GDM1 (cell line): Measurements from ENCODE around the gene ELP1.

Experiments used
- DNase-seq: peaks from one replicate; lab custom pipeline; 2025; lab: John Stamatoyannopoulos, UW

Gene ELP1

DNA sequence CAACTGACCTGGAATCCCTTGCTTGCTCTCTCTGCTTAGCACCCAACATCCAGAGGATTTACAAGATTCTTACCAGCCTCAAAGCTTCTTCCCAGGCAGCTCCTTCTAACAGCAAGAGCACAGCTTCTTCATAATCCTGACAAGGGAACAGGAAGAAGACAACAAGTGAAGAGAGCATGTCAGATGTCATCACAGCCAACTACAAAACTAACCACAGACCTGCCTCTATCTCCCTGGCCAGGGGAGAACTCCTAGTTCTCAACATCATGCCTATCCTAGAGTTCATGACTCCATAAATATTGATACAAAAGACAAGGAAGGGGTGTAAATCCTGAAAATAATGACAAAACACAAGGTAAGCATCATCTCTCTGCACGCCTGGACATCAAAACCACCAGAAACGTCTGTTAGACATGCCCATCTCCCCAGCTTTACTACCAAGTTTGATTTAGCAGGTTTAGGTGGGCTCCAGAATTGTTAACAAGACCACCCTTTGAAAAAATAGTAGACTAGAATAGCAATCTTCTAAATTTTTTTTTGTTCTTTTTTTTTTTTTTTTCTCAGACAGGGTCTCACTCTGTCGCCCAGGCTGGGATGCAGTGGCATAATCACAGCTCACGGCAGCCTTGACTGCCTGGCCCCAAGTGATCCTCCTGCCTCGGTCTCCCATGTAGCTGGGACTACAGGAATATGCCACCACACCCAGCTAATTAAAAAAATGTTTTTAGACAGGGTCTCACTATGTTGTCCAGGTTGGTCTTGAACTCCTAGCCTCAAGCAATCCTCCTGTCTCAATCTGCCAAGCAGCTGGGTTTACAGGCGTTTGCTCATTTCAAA is 51.7 kb downstream of the ELP1 start:
- no peak for DNase-seq

DNA sequence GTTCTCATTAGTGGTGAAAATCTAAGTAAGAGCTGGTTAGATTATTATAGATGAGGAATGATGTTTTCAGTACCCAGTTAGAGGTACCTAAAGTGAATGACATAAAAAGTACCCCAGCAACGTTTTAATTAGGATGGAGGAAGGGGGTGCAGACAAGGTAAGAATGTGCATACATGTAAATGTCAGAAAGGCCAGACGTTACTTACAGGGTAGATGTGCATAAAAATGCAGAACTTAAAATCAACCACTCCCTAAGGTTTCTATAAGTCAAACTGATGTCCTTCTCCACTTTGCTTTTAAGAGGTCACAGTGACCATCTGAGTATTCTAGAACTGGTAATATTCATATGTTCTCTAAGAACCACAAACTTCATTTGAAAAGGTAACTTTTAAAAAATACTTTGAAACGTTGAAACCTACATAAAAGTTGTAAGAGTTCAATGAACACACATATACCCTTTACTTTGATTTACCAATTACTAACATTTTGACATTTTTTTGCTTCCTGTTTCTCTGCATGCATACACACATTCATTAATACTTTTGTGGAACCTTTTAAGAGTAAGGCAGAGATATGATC is 53.1 kb downstream of the ELP1 start:
- no peak for DNase-seq

DNA sequence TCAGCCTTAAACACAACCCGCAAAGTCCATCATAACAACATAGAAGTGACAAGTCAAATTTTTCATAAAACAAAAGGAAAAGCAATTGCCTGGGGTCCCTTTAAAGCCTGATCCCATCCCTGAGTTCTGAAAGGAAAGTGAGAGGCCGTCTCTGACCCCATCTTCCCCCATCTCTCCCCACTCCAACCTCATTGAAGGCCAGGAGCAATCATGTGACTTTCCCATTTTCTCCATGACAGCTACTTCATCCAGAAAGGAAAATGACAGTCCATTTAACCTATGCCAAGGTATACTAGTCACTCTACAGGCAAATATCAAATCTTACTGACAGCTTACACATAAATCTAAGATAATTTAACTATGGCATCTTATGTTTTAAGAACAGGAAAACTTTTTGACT is 56.4 kb downstream of the ELP1 start:
- no peak for DNase-seq

DNA sequence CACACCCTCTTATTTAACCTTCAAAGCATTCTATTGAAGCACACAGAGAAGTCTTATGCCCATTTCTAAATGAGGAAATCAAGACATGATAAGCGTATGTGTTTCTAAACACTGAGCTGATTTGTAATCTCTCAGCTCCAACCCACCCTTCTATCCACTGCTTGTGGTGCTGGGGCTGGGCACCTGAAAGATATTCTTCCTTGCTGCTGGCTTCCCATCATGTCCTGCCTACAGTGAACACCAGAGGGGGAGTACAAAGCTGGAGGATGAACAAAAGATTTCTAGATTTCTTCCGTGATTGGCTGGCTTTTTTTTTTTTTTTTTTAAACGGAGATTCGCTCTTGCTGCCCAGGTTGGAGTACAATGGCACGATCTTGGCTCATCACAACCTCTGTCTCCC is 57.5 kb downstream of the ELP1 start:
- no peak for DNase-seq

DNA sequence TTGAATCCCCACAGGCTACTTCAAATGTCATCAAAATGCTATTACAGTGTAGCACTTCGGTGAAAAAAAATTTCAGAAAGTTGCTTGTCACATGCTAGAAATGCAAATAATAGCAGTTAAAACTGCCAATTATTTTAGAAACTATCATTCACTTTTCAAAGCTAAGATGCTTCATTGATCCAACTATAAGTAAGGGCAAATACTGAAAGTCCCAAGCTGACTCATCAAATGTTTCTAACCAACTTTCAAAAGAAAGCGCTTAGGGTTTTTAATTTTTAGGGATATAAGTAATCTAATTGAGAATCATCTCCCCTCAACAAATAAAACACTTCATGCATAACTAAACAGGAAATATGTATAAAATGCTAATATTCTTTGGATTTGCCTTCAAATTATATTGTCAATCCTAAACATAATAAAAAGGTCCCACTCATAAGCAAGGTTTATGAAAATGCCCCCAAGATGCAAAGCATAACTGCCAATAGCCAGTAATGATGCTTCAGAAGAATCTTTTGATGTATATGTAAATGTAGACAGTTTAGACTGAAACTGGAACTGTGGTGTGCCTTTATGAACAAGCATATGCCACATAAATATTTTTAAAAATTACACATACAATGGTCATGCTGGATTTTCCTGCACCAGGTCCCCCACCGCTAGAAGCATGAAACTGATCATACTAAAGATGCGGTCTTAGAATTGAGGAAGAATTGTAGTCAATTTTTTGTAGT is 59.7 kb downstream of the ELP1 start:
- DNase-seq: no peak

DNA sequence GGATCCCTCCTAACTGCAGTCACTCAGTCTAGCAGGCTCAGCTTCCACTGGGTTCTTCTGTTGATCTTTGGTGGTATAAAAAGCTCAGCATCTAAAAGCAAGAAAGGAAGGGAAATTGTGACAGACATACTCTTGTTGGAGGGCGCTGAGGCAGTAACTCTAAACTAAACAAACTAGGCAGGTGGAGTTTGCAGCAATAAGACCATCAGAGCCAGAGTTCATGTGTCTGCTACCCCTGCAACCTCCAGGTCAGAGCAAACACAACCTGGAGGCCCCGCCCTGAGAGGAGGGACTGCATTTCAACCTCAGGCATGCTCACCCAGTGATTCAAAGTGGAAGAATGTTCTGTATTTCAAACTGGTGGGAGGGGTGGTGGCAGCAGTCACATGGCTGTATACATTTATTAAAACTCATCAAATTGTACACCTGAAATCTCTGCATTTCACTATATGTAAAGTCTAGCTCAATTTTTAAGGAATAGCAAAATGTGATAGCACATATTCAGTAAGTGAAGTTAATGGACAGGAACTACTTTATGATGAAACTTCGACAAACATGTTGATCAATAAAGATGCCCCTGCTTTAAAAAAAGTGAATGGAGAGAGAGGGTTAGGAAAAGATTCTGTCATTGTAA is 64.7 kb downstream of the ELP1 start:
- no peak for DNase-seq

DNA sequence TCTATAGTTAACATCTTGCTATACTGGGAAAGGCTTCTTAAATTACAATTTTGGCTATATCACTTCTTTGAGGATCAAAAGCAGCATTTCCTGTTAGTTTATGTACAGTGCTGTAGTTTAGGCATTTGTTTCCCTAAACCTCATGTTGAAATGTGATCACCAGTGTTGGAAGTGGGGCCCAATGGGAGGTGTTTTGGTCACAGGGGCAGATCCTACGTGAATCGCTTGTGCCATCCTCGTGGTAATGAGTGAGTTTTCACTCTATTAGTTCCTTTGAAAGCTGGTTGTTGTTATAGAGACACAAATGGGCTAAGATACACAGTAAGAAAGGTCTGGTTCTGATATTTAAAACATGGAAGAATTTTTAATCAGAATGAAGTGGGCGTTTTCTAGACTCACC is 66.1 kb downstream of the ELP1 start:
- DNase-seq: no peak

DNA sequence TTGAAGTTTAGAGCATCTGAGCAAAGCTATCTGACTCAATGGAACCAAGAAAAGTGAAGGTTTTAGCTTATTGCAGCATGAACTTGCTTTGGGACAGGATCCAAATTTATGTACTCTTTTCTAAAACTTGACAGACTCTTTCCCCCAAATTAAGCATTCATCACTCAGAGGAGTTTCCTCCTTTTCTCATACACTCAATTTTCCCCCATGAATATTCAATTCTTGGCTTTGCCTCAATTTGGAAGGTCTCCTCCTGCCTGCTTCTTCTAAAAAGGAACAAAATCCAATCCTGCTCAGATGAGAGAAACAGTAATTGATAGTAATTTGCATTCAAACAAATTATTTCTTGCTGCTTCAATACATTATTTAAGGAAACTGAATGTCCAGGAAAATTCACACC is 66.8 kb downstream of the ELP1 start:
- DNase-seq: no peak

DNA sequence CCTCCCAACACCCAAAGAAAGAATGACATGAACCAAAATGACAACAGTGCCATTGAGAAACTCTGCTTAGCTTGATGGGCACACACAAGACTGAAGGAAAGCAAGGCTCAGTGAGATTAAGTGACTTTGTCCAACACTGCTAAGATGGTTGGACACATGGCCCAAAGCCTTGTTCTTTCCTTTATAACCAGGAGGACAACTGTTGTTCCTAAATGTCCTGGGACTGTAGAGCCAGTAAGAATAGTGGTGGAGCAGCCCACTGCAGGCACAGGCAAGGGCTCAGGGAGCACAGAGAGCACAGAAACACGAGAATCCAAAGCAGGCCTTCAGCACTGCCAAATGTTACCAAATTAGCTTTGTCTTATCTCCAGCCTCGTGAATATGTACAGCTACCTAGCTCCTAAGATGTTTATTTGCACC is 67.9 kb downstream of the ELP1 start:
- DNase-seq: no peak

DNA sequence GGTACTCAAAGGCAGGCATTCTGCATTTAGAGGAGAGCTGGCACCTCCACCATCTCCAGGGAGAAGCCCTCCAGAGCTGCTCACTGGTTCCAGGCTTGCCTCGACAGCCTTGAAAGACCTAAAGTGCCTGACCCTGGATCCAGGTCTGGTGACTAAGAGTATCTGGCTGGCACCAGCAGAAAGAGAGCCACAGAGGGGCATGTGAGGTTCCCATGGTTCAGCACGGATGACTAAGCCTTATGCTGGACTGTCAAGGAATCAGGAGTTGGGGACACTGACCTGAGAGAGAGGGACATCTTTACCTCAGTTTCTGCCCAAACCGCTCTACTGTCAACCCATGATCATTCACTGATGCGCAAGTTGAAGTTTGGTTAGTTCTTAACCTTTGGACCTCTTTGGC is 68.9 kb downstream of the ELP1 start:
- DNase-seq: no peak

DNA sequence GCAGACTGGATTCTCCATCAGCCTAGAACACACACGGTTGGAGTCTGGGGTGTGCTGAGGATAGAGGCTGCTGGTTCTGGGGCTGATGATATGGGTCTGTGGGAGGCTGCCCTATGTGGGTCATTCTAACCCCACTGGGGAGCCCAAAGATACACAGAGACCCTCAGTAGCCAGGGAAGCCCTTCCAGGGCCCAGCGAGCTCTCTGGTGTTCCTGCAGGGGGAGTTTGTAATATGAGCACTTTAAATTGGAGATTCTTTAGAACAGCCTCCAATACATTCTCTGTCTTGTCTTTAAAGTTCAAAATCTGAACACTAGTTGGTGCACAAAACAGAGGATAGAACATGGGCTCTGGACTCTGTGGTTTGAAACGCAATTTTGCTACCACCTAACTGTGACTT is 69.5 kb downstream of the ELP1 start:
- no peak for DNase-seq

DNA sequence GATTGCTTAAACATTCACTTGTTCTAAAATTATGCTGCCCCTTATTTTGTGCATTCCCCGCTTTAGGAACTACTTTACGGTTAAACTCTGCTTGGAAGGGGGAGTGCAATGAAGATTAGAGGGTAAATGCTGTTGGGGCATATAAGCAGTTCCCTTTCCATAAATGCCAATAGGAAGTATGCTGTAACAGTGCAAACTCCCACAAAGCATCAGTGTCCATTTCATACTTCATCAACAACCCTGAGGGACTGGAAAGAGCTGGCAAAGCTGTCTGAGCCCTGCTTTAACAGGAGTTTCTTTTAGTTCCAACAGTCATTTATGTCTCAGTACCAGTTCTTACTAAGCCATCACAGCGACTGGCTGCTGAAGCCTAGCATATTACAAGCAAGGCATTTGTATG is 70.0 kb downstream of the ELP1 start:
- no peak for DNase-seq

DNA sequence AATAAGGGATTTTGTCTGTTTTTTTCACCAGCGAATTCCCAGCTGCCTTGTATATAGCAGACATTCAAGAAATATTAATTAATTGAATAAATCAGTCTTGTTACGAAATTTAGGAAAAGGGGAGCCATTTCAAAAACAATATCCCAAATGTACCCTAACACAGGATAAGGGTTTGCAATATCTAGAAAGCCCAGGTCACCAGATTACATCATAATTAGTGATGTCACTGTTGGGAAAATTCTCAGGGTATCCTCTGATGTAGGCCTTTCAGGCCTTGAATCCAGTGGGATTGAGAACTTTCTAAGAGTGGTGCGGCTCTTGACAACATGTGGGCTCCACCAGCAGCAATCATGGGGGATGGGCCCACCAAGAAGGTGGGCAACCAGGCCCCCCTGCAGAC is 71.9 kb downstream of the ELP1 start, which contains the start of gene ACTL7A:
Gene ACTL7A (plus strand): TSS at position 270 of the 400 bp plus-strand sequence. CDS start 57 bp downstream, at position 327.
- no peak for DNase-seq

DNA sequence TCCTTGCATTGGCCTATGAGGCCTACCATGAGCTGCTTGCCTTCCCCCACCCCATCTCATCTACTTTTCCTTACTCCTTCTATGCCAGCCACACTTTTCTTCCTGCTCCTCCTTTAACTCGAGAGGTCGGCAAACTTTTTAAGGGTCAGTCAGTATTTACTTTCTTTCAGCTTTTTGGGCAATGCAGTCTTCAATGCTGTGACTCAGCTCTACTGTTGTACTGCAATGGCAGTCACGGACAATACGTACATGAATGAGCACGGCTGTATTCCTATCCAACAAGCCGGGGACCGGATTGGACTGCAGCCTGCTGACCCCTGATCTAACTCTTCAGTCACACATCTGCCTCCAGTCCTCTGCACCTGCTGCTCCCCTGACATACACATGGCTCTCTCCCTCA is 72.5 kb downstream of the ELP1 start:
- DNase-seq: no peak

DNA sequence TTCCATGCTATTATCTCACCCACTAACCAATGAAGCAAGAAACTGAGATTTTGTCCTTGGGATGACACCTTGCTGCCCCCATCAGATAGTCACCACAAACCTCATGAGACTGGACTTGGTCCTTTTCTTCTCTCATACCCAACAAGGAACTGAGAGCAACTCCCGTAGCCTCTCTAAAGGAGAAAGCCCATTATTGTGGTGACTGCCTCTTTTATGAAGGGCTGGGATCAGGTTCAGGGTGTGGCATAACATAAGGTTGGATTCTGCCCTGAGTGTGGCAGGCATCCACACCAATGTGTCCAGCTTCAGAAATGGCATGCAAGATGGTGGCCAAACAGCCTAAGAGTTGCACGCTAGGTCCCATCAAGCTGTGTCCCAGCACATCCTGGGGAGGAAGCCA is 73.2 kb downstream of the ELP1 start:
- no peak for DNase-seq

DNA sequence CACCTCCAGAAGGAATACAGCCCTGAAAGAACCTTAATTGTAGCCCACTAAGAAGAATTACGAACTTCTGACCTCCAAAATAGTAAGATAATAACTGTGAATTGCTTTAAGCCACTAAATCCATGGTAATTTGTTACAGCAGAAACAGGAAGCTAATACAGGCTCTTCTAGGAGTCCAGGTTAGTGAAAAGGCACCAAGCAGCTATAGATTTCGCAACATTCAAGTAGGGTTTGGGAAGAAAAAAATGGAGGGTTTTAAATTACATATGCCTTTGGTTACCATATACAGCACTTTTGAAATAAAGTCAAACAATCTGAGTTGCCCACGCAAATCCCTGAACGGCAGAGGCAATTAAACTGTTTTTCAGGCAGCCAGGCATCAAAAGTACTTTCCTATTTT is 73.6 kb downstream of the ELP1 start:
- no peak for DNase-seq

DNA sequence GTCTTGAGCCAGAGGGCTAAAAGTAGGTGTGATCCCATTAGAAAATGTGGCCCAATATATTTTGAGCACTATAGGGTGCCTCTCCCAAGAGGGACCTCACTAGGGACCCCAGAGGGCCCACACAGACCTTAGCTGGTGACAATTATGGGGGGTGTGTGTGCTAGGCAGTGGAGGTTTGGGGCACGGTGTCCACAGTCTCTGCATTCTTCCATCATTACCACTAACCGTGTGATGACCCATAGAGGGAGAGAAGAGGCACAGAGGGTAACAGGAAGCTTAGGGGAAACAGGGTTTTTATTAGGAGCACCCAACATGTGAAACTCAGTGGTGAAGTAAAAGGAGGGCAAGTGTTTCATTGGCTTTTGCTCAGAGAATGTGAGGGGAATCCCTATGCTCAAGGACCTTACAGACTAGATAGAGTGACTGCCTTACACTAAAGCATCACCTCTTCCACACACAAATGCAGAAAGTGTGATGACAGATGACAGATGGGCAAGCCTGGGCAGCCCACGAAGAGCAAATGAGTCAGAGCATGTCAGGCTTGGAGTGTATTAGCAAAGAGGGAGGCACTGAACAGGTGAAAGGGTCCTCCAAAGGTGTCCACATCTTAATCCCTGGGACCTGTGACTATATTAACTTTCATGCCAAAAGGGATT is 74.3 kb downstream of the ELP1 start:
- DNase-seq: no peak

DNA sequence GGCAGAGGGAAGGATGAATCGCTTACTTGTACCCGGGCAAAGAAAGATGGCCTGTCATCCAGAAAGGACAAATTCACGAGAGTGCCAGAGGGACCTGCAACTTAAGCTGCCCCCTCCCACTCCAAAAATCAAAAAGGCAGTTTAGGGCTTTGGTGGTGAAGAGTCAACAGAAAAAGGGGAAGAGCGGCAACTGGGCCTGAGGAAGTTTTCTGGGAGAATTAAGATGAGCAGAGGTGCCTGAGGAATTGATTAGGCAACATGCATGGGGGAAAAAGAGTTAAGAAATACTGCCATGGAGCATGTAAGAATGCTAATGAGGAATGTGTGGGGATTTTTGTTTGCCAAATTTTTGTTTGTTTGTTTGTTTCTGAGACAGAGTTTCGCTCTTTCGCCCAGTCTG is 76.4 kb downstream of the ELP1 start:
- DNase-seq: no peak

DNA sequence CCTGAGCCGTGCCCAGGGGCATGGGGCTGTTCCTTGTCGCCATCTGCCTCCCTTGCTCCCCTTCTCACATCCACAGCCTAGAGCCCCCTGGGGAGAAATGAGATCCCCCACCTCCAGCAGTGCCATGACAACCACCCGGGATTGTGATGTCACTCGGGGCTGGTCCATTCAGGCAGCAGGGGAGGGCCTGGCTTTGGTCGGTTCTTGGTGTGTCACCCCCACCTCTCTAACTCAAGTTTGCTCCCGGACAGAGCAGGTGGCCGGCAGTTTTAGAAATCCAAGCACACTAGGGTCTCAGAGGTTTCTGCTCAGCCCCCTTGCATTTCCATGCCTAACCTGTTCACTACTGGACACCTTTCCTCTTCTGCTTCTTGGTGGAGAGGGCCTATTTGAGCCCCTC is 78.0 kb downstream of the ELP1 start, which contains the start of gene ACTL7B:
Gene ACTL7B (minus strand): TSS at position 99 of the 400 bp plus-strand sequence. CDS start 56 bp downstream, at position 43.
- DNase-seq: no peak

DNA sequence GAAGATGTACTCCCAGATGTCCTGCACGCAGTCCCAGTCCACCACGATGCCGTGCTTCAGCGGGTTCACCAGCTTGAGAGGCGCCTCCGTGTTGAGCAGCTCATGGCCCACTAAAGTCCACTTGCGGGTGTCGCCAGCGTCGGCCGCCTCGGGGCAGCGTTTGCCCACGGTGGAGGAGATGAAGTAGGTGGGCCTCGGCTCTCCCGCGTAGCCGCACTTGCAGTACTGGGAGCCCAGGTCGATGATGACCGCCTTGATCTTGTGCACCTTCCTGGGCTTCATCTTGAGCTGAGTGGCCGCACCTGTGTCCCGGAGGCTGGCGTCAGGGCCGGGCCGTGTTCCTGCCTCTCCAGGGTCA is 78.4 kb downstream of the ELP1 start:
- no peak for DNase-seq

DNA sequence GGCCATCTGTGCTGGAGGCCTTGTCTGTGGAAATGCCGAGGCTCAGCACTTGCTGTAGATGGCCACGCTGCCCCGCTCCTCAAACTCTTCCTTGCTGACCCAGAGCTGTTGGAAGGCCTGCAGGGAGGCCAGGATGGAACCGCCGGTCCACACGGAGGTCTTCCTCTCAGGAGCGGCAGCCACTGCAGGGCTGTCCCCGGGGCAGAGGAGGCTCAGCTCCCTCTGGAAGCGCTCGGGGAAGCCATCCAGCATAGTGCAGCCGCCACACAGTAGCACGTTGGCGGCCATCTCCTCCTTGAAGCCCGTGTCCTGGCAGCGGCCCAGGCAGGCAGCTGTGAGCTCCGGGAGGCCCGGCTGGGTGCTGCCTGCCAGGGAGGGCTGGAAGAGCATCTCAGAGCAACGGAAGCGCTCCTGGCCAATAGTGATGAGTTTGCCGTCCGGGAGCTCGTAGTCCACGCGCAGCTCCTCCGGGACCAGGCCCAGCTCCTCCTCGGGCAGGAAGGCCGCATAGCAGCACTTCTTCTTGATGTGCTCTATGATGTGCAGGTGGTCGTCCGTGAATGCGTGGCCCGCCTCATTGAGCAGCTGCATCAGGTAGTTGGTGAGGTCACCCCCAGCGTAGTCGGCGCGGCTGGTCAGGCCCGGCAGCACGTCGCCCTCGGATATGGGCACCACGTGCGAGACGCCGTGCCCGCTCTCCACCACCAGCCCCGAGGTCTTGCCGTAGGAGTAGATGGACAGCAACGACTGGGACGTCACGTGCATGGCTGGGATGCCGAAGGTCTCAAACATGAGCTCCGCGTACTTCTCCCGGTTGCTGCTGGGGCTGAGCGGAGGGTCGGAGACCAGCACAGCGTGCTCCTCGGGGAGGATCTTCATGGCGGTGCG is 79.0 kb downstream of the ELP1 start:
- no peak for DNase-seq
